GM10847 (cell line): ENCODE results near the gene MEPCE.

Source experiments
- POLR2A ChIP-seq: IDR thresholded peaks from 2 replicates; pipeline ENCODE4 v1.6.1; 2011; ENCODE audit not compliant: insufficient read length; ENCODE audit errors: extremely low read depth

The MEPCE gene

DNA sequence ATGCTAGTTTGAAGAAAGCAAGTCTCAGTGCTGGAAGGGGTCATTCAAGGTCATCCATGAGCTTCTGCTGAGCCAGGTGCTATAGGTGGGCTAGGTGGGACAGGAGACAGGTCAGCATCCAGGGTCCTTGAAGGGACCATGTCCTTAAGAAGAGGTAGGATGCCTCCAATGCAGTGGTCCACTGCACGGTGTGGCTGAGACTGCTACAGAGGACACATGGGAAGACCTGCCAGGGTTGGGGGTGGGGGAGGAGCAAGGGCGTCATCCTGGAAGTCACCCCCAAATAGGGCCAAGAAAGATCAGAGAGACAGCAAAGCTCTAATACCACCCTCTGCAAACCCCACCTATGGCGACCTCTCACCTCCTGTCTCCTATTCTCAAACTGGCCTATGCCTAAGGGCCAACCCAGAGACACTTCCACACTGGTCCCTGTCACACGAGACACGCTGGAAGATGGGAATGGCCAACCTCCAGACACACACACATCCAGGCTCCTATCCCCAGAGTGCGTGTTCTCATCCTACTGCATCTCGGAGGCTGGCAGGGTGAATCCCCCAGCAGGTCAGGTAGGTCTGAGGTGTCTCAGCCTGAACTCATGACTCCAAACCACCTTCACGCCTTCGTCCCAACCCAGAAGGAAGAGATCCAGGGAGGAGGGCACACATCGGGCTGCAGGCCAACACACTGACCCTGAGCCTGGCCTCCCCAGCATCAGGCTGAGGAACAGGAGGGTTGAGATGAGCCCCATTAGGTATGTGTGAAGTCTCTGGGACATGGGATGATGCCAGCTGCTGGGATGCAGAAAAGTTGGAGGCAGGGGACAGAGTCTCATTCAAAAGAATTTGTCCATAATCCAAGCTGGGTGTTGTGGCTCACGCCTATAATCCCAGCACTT lies 12.3 kb downstream of the MEPCE start:
- TF ChIP-seq POLR2A = no peak

DNA sequence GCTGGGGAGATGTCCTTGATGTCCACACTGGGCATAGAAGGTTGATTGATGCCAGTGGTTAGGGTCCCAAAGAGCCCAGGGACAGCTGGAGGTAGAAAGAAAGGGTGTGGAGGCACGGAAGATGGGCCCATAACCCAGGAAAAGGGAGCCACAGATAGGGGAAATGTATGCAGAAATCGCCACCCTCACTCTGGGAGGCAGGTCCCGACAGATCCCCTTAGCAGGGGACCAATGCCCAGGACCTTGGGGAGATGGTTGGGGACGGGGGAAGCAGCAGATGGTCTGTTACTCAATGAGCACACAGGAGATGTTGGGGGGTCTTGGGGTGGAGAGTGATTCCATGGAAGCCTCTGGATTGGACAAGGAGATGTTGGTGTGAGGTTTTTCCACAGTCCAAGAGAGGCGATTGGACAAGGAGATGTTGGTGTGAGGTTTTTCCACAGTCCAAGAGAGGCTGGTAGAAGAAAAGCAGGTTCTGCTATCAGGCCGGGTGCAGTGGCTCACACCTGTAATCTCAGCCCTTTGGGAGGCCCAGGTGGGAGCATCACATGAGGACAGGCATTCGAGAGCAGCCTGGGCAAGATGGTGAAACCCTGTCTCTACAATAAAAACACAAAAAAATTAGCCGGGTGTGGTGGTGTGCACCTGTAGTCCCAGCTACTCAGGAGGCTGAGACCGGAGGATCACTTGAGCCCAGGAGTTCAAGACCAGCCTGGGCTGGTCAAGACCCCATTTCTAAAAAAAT lies 13.6 kb downstream of the MEPCE start:
- TF ChIP-seq POLR2A = no peak

DNA sequence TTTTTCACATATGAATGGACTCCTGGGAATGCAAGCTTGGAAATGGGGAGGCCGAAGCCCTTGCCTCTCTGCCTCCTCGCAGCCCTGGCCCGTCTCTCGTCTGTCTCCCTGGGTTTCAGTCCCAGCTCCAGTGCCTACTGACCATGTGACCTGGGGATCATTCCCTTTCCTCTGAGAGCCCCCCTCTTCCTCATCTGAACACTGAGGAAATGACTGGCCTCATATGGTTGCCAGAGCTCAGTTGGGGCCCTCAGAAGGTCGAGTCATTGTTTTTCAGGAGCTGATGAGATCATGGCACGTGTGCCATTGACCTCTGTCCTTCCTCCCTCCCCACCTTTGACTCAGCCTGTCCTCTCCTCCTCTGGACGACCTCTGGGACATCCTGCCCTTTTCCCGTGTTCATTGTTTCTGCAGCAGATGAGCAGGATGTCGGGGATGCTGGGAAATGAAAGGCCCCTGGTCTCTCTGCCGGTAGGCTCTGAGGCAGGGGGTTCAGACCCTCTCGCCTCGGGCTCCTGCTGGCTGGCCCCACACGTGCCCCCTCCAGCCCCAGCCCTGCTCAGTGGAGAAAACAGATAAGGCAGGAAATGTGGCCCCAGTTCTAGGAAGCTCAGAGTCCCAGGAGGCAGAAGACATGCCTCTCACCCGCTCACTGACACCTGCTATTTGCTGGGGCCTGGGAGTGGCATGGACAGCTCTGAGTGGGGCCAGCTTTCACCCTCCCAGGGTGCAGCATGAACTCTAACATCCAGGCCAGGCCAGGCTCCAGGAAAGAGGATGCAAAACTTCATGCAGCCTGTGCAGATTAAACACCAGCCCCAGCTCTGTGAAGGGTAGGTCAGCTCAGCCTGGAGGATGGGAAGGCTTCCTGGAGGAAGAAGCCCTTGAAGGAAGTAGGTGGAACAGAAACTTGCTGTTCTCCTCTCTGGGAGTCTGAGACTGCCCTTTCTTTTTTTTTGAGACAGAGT lies 15.0 kb downstream of the MEPCE start:
- no peak for TF ChIP-seq POLR2A

DNA sequence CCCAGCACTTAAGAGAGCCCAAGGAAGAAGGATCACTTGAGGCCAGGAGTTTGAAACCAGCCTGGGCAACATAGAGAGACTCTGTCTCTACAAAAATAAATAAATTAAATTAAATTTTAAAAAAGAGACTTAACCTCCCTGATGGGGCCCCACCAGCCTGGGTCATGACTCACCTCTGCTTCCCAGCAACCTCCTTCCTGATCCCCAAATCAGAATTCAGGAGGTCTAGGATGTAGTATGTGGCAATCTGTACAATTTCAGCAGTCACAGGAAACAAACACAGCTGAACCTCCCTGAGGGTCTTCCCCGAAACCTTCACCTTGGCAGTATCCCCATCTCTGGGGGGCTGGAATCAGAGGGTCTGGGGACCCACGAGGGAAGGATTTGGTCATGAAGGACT lies 16.4 kb downstream of the MEPCE start:
- no peak for TF ChIP-seq POLR2A

DNA sequence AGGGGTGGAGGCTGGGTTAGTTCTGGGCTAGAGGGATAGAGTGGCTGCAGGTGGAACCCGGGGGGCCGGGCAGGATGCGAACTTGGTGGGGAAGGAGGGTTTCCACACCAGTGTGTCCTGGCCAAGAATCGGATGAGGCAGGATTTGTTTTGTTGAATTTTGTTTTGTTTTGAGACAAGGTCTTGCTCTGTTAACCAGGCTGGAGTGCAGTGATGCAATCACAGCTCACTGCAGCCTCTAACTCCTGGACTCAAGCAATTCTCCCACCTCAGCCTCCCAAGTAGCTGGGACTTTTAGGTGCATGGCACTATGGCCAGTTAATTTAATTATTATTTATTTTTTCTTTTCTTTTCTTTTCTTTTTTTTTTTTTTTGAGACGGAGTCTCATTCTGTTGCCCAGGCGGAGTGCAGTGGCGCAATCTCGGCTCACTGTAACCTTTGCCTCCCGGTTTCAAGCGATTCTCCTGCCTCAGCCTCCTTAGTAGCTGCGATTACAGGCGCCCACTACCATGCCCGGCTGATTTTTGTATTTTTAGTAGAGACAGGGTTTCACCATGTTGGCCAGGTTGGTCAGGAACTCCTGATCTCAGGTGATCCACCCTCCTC lies 19.7 kb downstream of the MEPCE start:
- TF ChIP-seq POLR2A = no peak

DNA sequence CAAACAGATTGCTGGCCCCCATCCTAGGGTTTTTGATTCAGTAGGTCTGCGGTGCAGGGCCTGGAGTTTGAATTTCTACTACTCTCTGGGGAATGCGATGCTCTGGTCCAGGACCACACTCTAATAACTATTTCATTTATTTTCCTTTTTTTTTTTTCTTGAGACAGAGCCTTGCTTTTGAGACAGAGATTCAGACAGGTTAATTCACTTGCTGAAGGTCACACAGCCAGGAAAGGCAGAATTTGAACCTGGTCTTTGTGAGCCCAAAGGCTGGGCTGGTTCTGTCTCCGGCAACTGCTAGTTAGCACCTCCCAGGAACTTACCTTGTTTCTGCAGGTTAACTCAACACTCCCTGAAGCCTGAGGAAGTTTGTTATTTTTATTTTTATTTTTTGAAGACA lies 22.9 kb downstream of the MEPCE start:
- no peak for TF ChIP-seq POLR2A

DNA sequence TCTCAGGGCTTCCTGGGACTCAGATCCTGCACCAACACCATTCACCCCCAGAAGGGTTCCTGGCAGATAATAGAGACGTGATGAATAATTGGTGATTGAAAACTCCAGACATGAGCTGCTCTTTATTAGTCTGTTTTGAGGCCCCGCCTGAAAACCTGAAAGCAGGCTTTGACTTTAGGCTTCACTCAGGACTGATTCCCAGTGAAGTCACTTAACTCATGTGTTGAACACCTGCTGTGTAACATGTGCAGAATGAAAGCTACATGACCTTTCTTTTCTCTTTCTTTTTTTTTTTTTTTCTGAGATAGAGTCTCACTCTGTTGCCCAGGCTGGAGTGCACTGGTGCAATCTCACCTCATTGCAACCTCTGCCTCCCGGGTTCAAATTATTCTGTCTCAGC lies 25.6 kb downstream of the MEPCE start:
- TF ChIP-seq POLR2A = no peak

DNA sequence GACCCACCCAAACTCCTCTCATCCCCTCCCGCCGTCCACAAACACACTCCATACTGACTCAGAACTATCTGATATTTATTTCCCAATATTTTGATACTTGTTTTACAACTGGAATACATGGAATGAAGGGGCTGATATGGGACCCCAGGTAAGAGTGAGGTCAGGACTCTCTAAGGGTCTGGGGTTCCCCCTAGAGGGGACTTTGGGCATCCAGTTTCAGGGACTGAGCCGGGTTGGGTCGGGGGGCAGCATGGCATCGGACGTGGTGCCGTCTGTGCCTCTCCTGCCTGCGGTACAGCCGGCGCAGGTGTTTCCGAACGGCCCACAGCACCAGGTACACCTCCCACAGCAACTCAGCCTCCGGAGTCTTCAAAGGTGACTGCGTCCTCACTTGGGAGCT lies 26.9 kb downstream of the MEPCE start:
- TF ChIP-seq POLR2A = no peak

DNA sequence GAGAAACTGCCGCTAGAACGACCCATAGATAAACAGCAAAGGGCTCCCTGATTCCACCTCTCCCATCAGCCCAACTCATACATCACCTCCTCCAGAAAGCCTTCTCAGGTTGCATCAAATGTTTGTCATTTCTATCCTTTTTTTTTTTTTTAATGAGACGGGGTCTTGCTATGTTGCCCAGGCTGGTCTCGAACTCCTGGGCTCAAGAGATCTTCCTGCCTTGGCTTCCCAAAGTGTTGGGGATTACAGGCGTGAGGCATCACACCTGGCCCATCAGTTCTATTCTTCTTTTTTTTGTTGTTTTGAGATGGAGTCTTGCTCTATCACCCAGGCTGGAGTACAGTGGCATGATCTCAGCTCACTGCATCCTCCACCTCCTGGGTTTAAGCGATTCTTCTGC lies 27.4 kb downstream of the MEPCE start:
- TF ChIP-seq POLR2A = no peak

DNA sequence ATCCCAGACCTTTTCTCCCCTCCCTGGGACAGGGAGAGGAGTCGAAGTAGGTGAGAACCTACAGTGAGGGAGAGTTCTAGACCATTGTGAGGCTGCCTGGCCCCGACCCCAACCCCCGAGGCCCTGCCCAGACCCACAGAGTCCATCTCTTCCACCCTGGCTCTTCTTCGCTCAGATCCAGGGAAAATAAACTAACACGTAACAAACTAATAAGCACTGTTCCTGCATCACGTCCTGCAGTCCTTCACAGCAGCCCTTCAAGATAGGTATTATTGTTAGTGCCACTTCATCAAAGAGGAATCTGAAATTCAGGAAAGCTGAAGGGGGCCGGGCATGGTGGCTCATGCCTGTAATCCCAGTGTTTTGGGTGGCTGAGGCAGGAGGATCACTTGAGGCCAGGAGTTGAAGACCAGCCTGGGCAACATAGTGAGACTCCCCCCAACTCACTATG lies 34.6 kb downstream of the MEPCE start, which contains the start of gene SPACDR:
Gene SPACDR (minus strand): TSS at position 51 of the 451 bp plus-strand sequence. CDS start 235 bp downstream, outside the sequence.
- no peak for TF ChIP-seq POLR2A

DNA sequence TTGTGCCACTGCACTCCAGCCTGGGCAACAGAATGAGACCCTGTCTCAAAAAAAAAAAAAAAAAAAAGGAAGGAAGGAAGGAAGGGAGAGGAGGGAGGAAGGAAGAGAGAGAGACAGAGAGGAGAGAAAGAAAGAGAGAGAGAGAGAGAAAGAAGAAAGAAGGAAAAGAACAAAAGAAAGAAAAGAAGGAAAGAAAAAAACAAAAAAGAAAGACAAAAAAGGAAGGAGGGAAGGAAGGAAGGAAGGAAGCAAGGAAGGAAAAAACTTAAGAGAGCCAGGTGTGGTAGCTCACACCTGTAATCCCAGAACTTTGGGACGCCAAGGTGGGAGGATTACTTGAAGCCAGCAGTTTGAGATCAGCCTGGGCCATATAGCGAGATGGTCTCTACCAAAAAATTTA lies 35.2 kb downstream of the MEPCE start:
- TF ChIP-seq POLR2A = no peak

DNA sequence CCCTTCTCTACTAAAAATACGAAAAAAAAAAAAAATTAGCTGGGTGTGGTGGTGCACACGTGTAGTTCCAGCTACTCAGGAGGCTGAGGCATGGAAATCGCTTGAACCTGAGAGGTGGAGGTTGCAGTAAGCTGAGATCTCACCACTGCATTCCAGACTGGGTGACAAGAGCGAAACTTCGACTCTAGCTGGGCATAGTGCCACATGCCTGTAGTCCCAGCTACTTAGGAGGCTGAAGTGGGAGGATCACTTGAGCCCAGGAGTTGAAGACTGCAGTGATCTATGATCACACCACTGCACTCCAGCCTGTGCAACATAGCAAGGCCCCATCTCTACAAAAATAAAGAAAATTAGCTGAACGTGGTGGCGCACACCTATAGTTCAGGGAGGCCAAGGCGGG lies 35.7 kb downstream of the MEPCE start:
- no peak for TF ChIP-seq POLR2A

DNA sequence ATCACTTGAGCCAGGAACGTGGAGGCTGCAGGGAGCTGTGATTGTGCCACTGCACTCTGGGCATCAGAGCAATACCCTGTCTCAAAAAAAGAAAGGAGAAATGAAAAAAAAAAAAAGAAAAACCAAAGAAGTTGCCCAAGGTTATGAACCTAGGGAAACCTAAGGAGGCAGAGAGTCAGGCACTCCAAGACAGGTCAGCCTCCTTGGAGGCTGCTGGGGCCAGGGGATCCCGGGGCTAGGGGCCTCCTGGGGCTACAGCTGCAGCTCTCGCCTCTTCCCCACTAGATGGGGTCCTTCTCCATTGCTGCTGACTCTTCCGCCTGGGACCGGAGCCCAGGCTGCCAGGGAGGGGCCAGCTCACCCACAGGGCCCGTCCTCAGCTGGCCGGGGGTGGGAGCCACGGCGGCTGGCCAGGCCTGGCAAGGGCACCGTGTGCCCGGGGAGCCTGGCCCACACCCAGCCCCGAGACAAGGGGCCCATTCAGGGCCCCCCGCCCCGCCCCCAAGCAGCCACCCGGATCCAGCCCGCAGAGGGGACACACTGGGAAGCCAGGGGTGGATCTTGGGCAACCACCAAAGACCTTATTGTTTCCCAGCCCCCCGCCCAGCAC lies 36.2 kb downstream of the MEPCE start:
- TF ChIP-seq POLR2A = no peak
